GM10847 (cell line): ENCODE data around the gene ABCC5.

Experiments
- POLR2A ChIP-seq: IDR thresholded peaks from 2 replicates; pipeline ENCODE4 v1.6.1; 2011; ENCODE audit not compliant: insufficient read length; ENCODE audit errors: extremely low read depth

ABCC5 gene

GRCh38 chr3:183954875-183955274, 62.8 kb downstream of the ABCC5 start:
- no peak for TF ChIP-seq POLR2A

- TF ChIP-seq POLR2A = no peak
These were observed 64.1 kb downstream of the ABCC5 start for GRCh38 chr3:183953471-183954070.

- no peak for TF ChIP-seq POLR2A
These were observed 66.2 kb downstream of the ABCC5 start for GRCh38 chr3:183951459-183951858.

- TF ChIP-seq POLR2A = no peak
These were observed 68.0 kb downstream of the ABCC5 start for GRCh38 chr3:183949690-183950089.

- no peak for TF ChIP-seq POLR2A
These were observed 71.6 kb downstream of the ABCC5 start for GRCh38 chr3:183946037-183946436.

- TF ChIP-seq POLR2A = no peak
These were observed 72.9 kb downstream of the ABCC5 start for GRCh38 chr3:183944775-183945174.

- TF ChIP-seq POLR2A = no peak
These were observed 73.9 kb downstream of the ABCC5 start for GRCh38 chr3:183943739-183944138.

- no peak for TF ChIP-seq POLR2A
These were observed 76.5 kb downstream of the ABCC5 start for GRCh38 chr3:183941216-183941615.

GRCh38 chr3:183937601-183938286, 79.9 kb downstream of the ABCC5 start:
- no peak for TF ChIP-seq POLR2A

- TF ChIP-seq POLR2A = no peak
These were observed 84.5 kb downstream of the ABCC5 start for GRCh38 chr3:183933160-183933559.

GRCh38 chr3:183931881-183932280, 85.8 kb downstream of the ABCC5 start:
- TF ChIP-seq POLR2A = no peak

- TF ChIP-seq POLR2A = no peak
These were observed 87.6 kb downstream of the ABCC5 start for GRCh38 chr3:183930086-183930485.

GRCh38 chr3:183927059-183927458, 90.6 kb downstream of the ABCC5 start:
- no peak for TF ChIP-seq POLR2A

- no peak for TF ChIP-seq POLR2A
These were observed 92.7 kb downstream of the ABCC5 start for GRCh38 chr3:183924956-183925355.

GRCh38 chr3:183924543-183924942, 93.1 kb downstream of the ABCC5 start:
- no peak for TF ChIP-seq POLR2A

- no peak for TF ChIP-seq POLR2A
These were observed 95.3 kb downstream of the ABCC5 start for GRCh38 chr3:183922421-183922820.

- no peak for TF ChIP-seq POLR2A
These were observed 96.6 kb downstream of the ABCC5 start for GRCh38 chr3:183921096-183921495.
